ENCODE data around the gene SLC1A2. TPM values are rescaled to one million over a fixed set of nuclear protein-coding genes. Genes with fewer than 3 reads are reported as not detected.

SLC1A2 gene
- polyA plus RNA-seq, 4 donors = 0.15 to 0.18 TPM; not detected in 2

DNA sequence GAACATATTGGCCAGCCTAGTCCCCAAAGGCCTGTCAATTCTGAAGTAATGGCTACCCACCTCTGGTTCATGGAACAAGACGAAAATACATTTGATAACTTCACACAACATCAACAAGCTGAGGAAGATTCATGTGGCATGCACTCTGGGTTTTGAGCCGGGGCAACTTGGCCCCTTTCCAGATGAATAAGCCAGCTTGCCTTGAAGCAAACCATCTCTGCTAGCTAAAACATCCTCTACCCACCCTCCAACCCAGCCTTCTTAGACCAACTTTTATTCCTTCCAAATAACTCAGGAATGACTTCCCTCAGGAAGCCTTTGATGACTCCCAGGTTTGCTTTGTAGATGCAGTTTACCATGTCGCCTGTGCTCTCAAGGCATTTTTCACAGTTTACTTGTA is 94.4 kb downstream of the SLC1A2 start:
- H3K9me3 ChIP-seq (ENCODE audit: control insufficient read depth in 2 of 2, insufficient read depth in 1 of 2, low read depth in 1 of 2, low read length in 1 of 2) = no peaks in the 10 kb centered on the region
- H3K36me3 ChIP-seq (ENCODE audit: control insufficient read depth in 3 of 3, insufficient read depth in 2 of 3, low read depth in 1 of 3, low read length in 3 of 3) = no peaks in the 10 kb centered on the region
- no peak for FAIRE-seq
- H3K27me3 ChIP-seq (ENCODE audit: control insufficient read depth in 3 of 3, insufficient read depth in 3 of 3, low read length in 3 of 3) = no peaks in the 10 kb centered on the region
- H3K4me3 ChIP-seq (ENCODE audit: low read depth in 1 of 3, low read length in 3 of 3) = no peak overlapping the region
- no peaks in the 10 kb centered on the region for H3K4me1 ChIP-seq (ENCODE audit: control insufficient read depth in 3 of 3, insufficient read depth in 2 of 3, low read depth in 1 of 3, low read length in 2 of 3)
- 88 to 91% (median 89%) methylated on average over 3 of the region's 3 CpGs for WGBS, 3 donors
- no peak for DNase-seq
- no peak overlapping the region for H3K27ac ChIP-seq (ENCODE audit: low read depth in 1 of 3, low read length in 2 of 3)

DNA sequence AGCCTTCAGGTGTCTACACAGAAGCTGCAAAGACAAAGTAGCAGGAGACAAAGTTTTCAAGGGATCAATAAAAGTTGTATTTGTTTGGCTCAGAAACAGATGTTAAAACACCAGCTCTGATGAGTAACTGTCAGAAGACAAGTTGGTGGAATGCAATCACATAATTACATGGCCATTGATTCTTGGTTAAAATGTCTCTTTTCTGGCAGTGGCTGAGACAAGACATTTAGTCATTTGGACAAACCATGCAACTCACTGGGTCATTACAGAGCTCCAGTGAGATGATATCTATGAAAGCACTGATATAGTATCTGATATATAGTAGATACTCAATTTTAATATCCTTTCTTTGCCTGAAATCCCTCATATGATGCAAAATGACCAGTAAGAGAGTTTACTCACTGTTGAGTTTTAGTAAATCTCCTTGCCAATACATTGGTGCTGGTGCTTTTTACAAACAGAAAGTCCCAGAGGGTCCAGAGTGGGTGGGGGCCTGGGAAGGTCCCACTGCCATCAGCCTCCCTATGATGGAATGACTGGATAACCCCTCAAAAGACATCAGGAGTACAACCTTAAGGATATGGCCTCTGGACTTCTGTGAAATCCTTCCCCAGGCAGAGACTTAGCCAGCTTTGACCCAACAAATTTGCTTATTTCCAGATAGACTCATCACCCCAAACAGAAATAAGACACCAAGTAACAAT is 95.0 kb downstream of the SLC1A2 start:
- DNase-seq = no peak

DNA sequence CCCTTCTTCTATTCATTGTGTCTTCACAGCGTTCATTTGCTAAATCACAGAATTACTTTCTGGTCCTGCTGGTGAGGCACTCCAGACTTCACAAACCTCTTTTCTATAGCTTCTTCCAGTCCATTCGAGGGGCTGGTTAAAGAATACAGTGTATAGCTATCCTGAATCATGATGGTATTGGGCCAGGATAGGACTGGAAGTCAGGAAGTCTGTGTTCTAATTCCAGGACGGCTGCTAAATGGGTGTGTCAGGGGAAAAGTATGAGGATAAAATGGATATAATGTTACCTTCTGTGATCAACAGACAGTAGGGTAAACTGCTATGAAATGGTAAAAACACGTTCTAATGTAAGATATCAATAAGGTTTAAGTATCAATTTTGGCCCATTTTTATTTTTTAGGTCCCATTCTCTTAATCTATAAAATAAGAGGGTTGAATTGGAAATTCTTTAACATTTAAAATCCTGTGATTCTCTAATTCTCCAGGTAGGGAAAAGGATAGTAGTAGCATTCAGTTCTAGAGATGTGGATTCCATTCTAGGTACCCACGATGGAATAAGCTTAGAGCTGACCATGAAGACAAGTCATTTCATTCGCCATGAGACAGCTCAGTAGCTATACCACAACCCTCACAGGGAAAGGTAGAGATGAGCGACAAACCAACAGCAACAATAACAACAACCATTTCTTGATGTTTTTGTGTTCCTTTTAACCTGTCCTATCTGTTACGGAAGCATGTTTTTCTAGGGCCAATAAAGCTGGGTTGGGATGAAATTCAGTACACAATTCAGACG is 96.1 kb downstream of the SLC1A2 start:
- no peak for FAIRE-seq
- Histone ChIP-seq H3K4me1 (ENCODE audit: control insufficient read depth in 3 of 3, insufficient read depth in 2 of 3, low read depth in 1 of 3, low read length in 2 of 3) (no peaks in the 10 kb centered on the region), H3K9me3 (ENCODE audit: control insufficient read depth in 2 of 2, insufficient read depth in 1 of 2, low read depth in 1 of 2, low read length in 1 of 2) (no peaks in the 10 kb centered on the region), H3K27me3 (ENCODE audit: control insufficient read depth in 3 of 3, insufficient read depth in 3 of 3, low read length in 3 of 3) (no peaks in the 10 kb centered on the region), H3K27ac (ENCODE audit: low read depth in 1 of 3, low read length in 2 of 3) (no peak overlapping the region), H3K36me3 (ENCODE audit: control insufficient read depth in 3 of 3, insufficient read depth in 2 of 3, low read depth in 1 of 3, low read length in 3 of 3) (no peaks in the 10 kb centered on the region), H3K4me3 (ENCODE audit: low read depth in 1 of 3, low read length in 3 of 3) (no peak overlapping the region)
- no peak for DNase-seq
- WGBS, 3 donors = 79 to 86% (median 80%) methylated on average over 9 of the region's 9 CpGs

More for the DNA sequence above, 95.0 kb downstream of the SLC1A2 start:
- H3K4me3 ChIP-seq (ENCODE audit: low read depth in 1 of 3, low read length in 3 of 3) = no peak overlapping the region
- H3K36me3 ChIP-seq (ENCODE audit: control insufficient read depth in 3 of 3, insufficient read depth in 2 of 3, low read depth in 1 of 3, low read length in 3 of 3) = no peaks in the 10 kb centered on the region
- no peak overlapping the region for H3K27ac ChIP-seq (ENCODE audit: low read depth in 1 of 3, low read length in 2 of 3)
- no peaks in the 10 kb centered on the region for H3K27me3 ChIP-seq (ENCODE audit: control insufficient read depth in 3 of 3, insufficient read depth in 3 of 3, low read length in 3 of 3)
- H3K9me3 ChIP-seq (ENCODE audit: control insufficient read depth in 2 of 2, insufficient read depth in 1 of 2, low read depth in 1 of 2, low read length in 1 of 2) = no peaks in the 10 kb centered on the region
- FAIRE-seq = no peak
- H3K4me1 ChIP-seq (ENCODE audit: control insufficient read depth in 3 of 3, insufficient read depth in 2 of 3, low read depth in 1 of 3, low read length in 2 of 3) = no peaks in the 10 kb centered on the region

DNA sequence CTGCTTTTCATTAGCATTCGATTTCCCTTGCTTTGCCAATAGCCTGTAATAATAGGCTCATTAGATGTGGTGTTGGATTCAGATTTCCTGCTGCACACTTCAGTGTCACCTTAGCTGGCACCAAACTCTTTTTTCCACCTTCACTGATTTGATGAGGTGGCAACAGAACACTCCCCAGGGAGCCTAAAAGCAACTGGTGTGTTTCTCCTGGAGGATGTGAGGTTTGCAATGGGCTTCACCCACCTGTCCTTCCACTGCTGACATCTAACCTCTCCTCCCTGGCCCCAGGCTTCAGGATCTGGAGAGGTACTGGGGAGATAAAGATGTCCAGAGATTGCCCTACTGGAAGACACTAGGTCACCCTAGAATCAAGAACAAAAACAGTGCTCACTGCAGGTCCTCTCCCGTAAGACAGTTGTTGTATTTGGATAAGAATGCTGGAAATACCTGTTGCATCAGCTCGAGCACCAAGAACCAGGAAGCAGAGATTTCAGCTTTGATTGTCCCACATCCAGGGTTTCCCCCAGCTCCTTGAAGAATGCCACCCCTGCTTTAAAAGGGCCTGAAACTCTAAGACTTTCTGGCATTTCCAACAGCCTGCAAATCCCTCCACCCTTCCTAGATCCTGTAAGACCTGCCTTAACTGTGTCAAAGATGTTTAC is 96.9 kb downstream of the SLC1A2 start:
- no peaks in the 10 kb centered on the region for H3K27me3 ChIP-seq (ENCODE audit: control insufficient read depth in 3 of 3, insufficient read depth in 3 of 3, low read length in 3 of 3)
- DNase-seq (no peak), FAIRE-seq (no peak)
- H3K9me3 ChIP-seq (ENCODE audit: control insufficient read depth in 2 of 2, insufficient read depth in 1 of 2, low read depth in 1 of 2, low read length in 1 of 2) = no peaks in the 10 kb centered on the region
- H3K36me3 ChIP-seq (ENCODE audit: control insufficient read depth in 3 of 3, insufficient read depth in 2 of 3, low read depth in 1 of 3, low read length in 3 of 3) = no peaks in the 10 kb centered on the region
- no peak overlapping the region for H3K4me3 ChIP-seq (ENCODE audit: low read depth in 1 of 3, low read length in 3 of 3)
- no peak overlapping the region for H3K27ac ChIP-seq (ENCODE audit: low read depth in 1 of 3, low read length in 2 of 3)
- no peaks in the 10 kb centered on the region for H3K4me1 ChIP-seq (ENCODE audit: control insufficient read depth in 3 of 3, insufficient read depth in 2 of 3, low read depth in 1 of 3, low read length in 2 of 3)
- 79 to 86% (median 85%) methylated on average over 3 of the region's 3 CpGs for WGBS, 3 donors

DNA sequence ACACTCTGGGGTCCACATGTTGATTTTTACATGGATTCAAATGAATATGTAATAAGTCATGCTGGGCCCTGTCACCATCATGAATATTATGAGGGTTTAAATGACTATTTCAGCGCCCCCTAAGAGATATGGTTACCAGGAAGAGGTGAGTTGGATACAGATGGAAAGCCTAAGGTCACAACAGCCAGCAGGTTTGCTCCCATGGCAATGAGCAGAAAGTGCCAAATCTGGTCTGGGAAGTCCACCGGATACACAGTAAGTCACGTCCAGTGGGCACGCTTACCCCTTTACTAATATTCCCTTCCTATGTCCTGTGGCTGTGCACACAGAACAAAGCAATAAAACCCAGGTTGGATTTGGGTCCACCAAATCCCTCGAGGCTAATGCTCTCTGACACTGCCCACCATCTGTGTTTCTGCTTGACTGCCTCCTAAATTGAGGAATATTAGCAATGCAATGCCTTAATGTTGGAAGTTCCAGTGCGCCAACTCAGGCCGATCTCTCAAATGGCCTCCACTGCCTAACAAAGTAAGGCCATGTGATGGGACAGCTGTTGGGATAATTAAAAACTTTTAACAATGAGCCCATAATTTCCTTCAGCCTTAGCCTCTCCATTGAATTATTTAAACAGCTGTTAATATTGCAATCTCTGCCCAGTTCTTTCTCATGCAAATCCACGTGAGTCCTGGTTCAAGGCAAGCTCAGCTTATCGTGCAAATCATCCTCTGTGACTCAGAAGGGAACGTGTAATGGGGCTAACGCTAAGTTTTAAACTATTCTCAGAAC is 97.6 kb downstream of the SLC1A2 start:
- H3K36me3 ChIP-seq (ENCODE audit: control insufficient read depth in 3 of 3, insufficient read depth in 2 of 3, low read depth in 1 of 3, low read length in 3 of 3) = no peaks in the 10 kb centered on the region
- WGBS, 3 donors = 68 to 79% (median 71%) methylated on average over 11 of the region's 11 CpGs
- no peaks in the 10 kb centered on the region for H3K9me3 ChIP-seq (ENCODE audit: control insufficient read depth in 2 of 2, insufficient read depth in 1 of 2, low read depth in 1 of 2, low read length in 1 of 2)
- no peak overlapping the region for H3K4me3 ChIP-seq (ENCODE audit: low read depth in 1 of 3, low read length in 3 of 3)
- no peaks in the 10 kb centered on the region for H3K27me3 ChIP-seq (ENCODE audit: control insufficient read depth in 3 of 3, insufficient read depth in 3 of 3, low read length in 3 of 3)
- no peak for FAIRE-seq
- H3K27ac ChIP-seq (ENCODE audit: low read depth in 1 of 3, low read length in 2 of 3) = no peak overlapping the region
- H3K4me1 ChIP-seq (ENCODE audit: control insufficient read depth in 3 of 3, insufficient read depth in 2 of 3, low read depth in 1 of 3, low read length in 2 of 3) = no peaks in the 10 kb centered on the region
- DNase-seq = no peak

DNA sequence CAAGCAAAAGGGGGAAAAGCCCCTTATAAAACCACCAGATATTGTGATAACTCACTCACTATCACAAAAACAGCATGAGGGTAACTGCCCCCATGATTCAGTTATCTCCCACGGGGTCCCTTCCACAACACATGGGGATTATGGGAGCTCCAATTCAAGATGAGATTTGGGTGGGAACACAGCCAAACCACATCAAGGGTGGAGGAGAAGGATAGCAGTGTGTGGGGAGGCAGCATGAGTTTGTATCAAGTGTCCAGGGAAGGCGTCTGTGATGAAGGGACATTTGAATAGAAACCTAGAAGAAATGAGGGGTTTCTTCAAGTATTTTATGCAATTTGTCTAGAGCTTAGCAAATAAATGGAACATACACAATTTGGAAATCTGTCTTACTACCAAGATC is 98.2 kb downstream of the SLC1A2 start:
- H3K36me3 ChIP-seq (ENCODE audit: control insufficient read depth in 3 of 3, insufficient read depth in 2 of 3, low read depth in 1 of 3, low read length in 3 of 3) = no peaks in the 10 kb centered on the region
- 78 to 83% (median 82%) methylated on average over 2 of the region's 2 CpGs for WGBS, 3 donors
- no peaks in the 10 kb centered on the region for H3K27me3 ChIP-seq (ENCODE audit: control insufficient read depth in 3 of 3, insufficient read depth in 3 of 3, low read length in 3 of 3)
- FAIRE-seq = no peak
- H3K4me3 ChIP-seq (ENCODE audit: low read depth in 1 of 3, low read length in 3 of 3) = no peak overlapping the region
- no peak overlapping the region for H3K27ac ChIP-seq (ENCODE audit: low read depth in 1 of 3, low read length in 2 of 3)
- no peaks in the 10 kb centered on the region for H3K4me1 ChIP-seq (ENCODE audit: control insufficient read depth in 3 of 3, insufficient read depth in 2 of 3, low read depth in 1 of 3, low read length in 2 of 3)
- DNase-seq = no peak
- no peaks in the 10 kb centered on the region for H3K9me3 ChIP-seq (ENCODE audit: control insufficient read depth in 2 of 2, insufficient read depth in 1 of 2, low read depth in 1 of 2, low read length in 1 of 2)

DNA sequence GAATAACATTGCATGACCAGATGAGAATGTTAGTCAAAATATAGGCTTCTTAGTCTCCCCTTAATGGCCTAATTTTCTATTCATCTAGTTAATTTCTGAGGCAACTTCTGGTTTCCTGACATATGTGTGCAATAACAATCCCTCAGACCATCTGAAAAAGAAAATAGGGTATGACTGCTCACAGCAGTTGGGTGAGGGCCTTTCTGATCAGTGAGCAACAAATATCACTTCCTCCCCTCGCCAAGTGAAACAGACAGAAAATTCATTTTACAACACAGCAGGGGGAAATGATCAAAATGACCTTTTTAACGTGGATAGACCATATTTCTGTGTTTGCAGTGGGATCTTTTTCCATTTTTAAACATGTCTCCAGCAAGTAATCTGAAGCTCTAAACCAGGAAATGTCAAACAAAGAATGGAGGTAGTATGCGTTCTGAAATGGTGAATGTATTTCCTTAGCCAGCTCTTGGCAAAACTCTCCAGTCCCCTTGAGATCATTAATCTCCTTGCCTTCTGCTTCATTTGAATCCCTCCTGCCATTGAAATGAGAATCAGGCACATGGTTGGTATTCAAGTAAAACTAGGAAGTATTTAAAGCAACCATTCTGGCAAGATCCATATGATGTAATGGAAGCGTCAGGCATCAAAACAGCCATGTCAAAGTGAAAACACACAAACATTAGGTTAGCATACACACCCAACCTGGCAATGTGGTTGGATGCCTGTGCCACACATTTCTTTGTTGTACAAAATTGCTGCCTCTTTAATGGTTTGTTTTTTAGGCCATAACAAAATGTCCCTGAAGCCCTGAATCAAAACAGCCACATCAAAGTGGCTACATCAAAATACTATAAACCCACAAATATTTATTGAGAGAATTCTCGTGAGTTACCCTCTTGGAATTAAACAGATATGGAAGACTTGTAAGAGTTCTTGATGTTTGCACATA is 100.1 kb downstream of the SLC1A2 start:
- H3K4me3 ChIP-seq (ENCODE audit: low read depth in 1 of 3, low read length in 3 of 3) = no peak overlapping the region
- DNase-seq (no peak), FAIRE-seq (no peak)
- WGBS, 3 donors = 64 to 75% (median 75%) methylated on average over 5 of the region's 5 CpGs
- no peaks in the 10 kb centered on the region for H3K36me3 ChIP-seq (ENCODE audit: control insufficient read depth in 3 of 3, insufficient read depth in 2 of 3, low read depth in 1 of 3, low read length in 3 of 3)
- H3K27ac ChIP-seq (ENCODE audit: low read depth in 1 of 3, low read length in 2 of 3) = no peak overlapping the region
- no peaks in the 10 kb centered on the region for H3K27me3 ChIP-seq (ENCODE audit: control insufficient read depth in 3 of 3, insufficient read depth in 3 of 3, low read length in 3 of 3)
- no peaks in the 10 kb centered on the region for H3K4me1 ChIP-seq (ENCODE audit: control insufficient read depth in 3 of 3, insufficient read depth in 2 of 3, low read depth in 1 of 3, low read length in 2 of 3)
- H3K9me3 ChIP-seq (ENCODE audit: control insufficient read depth in 2 of 2, insufficient read depth in 1 of 2, low read depth in 1 of 2, low read length in 1 of 2) = no peaks in the 10 kb centered on the region
